GM21723 (cell line): ENCODE measurements around the gene UBQLN1.

ENCODE experiments used
- ATAC-seq: cut with Tn5 transposase; IDR thresholded peaks from one replicate; pipeline ENCODE4 v1.9.1; 2021; ENCODE audit warnings: mild to moderate bottlenecking, moderate library complexity; ENCODE audit not compliant: unreplicated experiment

The UBQLN1 gene

GRCh38 chr9:83698976-83699585, 8.7 kb downstream of the UBQLN1 start:
- ATAC-seq = peak; percentile 29

- no peak for ATAC-seq
Observed at GRCh38 chr9:83691492-83691891, 16.3 kb downstream of the UBQLN1 start.

GRCh38 chr9:83688921-83689320, 18.8 kb downstream of the UBQLN1 start:
- ATAC-seq = no peak

- ATAC-seq = no peak
Observed at GRCh38 chr9:83681490-83681889, 26.3 kb downstream of the UBQLN1 start.

- no peak for ATAC-seq
Observed at GRCh38 chr9:83680233-83680632, 27.5 kb downstream of the UBQLN1 start.

- ATAC-seq = no peak
Observed at GRCh38 chr9:83677596-83677995, 30.2 kb downstream of the UBQLN1 start.

- no peak for ATAC-seq
Observed at GRCh38 chr9:83675466-83675865, 32.3 kb downstream of the UBQLN1 start.

- no peak for ATAC-seq
Observed at GRCh38 chr9:83671451-83671850, 36.3 kb downstream of the UBQLN1 start.

GRCh38 chr9:83670381-83670780, 37.4 kb downstream of the UBQLN1 start:
- no peak for ATAC-seq

GRCh38 chr9:83669067-83669466, 38.7 kb downstream of the UBQLN1 start:
- no peak for ATAC-seq

GRCh38 chr9:83665580-83666200, 42.1 kb downstream of the UBQLN1 start:
- ATAC-seq = peak; percentile 78

GRCh38 chr9:83662933-83663332, 44.8 kb downstream of the UBQLN1 start:
- ATAC-seq = no peak

- ATAC-seq = peak; percentile 73
Observed at GRCh38 chr9:83656952-83657351, 50.8 kb downstream of the UBQLN1 start.

- ATAC-seq = peak; percentile 50
Observed at GRCh38 chr9:83656032-83656680, 51.6 kb downstream of the UBQLN1 start.

GRCh38 chr9:83655433-83655832, 52.3 kb downstream of the UBQLN1 start:
- no peak for ATAC-seq

- ATAC-seq = no peak
Observed at GRCh38 chr9:83652433-83652832, 55.3 kb downstream of the UBQLN1 start.

GRCh38 chr9:83651558-83651957, 56.2 kb downstream of the UBQLN1 start:
- no peak for ATAC-seq

GRCh38 chr9:83649515-83649914, 58.2 kb downstream of the UBQLN1 start:
- ATAC-seq = no peak

- ATAC-seq = peak; percentile 69
Observed at GRCh38 chr9:83649080-83649479, 58.7 kb downstream of the UBQLN1 start.

- ATAC-seq = no peak
Observed at GRCh38 chr9:83646500-83647239, 61.1 kb downstream of the UBQLN1 start.

- no peak for ATAC-seq
Observed at GRCh38 chr9:83642793-83643192, 65.0 kb downstream of the UBQLN1 start.

- no peak for ATAC-seq
Observed at GRCh38 chr9:83639266-83639665, 68.5 kb downstream of the UBQLN1 start.
